Right hindlimb (tissue), 1 donor: ENCODE results near the gene MARCHF3.

Experiments
- DNase-seq: peaks from one replicate; pipeline ENCODE4 v3.0.0-alpha.2; 2018

Gene MARCHF3

DNA sequence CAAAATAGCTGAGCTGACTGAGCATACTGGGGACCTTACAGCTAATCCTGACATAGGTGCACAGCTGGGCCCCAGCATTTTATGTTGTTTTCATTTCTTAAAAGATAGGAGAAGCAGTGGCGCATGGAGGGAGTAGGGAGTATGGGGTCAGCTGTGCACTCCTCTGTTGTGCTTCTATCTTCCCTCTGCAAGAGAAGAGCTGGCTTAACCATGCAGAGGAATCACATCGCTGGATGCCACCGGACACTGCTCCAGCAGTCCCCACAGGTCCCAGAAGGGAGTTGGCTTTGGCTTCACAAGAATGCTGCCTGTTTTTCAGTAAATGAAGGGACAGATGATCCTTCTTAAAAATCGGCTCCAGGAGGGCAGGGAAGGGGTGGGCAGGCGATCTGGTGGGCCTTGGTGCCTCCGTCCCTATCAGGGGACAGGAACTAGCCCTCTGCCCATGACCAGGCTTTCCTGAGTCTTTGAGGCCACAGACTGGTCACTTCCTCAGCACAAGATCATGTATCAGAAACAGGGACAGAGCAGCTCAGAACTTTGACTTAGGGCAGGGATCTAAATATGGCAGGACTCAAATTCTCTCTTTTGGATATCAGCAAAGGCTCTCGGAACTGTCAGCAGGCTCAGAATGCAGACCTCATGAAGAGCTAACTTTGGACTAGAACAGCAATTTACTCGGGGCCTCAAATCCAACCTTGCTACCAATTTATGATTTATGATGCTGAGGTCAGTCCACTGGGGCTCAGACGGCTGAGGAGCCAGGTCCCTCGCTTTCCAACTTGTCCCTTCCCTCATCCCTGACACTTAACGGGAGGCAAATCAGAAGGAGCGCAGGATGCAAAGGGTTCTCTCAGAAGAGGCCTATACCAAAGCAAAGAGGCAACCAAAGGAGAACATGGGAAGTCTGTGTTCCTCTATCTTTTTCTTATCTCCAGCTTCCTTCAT is 47.2 kb downstream of the MARCHF3 start:
- no peak for DNase-seq

DNA sequence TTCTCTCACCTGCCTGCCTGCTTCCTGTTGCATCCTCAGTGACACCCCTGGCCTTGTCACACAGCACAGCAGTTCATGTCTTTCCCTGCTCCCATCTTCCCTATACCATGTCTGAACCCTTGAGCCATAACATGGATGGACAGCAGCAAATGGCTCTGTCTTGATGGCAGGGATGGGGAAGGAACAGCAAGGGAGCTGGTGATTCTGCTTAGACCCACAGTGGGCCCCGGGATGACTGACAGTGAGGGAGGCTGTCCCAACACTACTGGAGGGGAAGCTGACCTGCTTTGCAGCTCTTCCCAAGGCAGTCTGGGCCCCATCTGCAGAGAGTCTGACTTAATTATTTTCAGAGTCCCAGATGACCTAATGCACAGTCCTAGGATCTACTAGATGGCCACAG is 48.2 kb downstream of the MARCHF3 start:
- DNase-seq, result no peak

DNA sequence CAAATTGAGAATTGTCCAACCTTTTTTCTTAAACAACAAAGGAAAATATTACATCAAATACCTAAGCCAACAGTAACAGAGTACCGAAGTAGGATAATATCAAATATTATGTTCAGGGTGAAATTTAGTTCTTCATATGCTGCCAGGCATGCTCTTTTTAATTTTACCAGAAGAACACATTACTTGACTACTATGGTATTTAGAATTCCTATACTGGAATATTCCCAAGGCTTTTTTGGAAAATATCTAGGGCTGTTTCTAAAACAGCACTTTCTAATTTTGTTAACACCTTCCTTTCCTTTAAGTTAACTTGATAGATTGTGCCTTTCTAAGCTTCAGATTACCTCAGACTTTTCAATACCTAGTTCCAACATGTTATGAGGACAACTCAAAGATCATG is 48.7 kb downstream of the MARCHF3 start:
- DNase-seq, result no peak

DNA sequence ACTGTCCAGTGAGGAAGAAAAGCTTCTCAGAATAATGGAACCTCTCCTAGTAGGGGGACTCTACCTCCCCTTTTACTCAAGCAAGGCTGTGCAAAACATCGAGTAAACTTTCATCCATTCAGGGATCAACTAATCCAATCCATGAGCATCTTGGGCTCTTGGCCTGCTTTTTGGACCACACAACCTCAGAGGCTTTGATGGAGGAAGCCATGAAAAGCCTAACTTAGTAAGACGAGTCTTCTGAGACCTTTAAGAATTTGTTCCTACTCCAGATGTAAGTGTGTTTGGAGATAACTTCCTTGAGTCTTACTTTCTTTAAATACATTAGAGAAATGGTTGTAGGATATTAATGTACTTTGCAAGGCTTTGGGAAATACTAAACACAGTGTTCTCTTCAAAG is 49.1 kb downstream of the MARCHF3 start:
- DNase-seq, result no peak

DNA sequence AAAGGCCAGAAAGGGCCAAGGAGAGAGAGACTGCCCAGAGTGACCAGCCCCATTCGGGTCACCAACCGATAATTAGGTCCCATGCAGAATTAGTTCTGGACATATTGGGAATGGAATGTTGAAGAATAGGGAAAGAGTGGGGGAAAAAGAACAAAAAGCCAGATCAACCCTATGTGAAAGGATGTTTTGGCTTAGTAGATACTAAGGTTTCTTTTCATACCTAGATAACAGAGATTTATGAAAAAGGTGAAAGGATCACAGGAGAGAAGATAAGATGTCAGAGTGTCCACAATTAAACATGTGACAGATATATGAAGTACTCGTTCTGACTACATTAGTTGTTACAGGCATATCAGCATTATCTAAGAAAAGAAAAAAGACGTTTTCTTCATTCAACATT is 52.1 kb downstream of the MARCHF3 start:
- DNase-seq, result no peak

DNA sequence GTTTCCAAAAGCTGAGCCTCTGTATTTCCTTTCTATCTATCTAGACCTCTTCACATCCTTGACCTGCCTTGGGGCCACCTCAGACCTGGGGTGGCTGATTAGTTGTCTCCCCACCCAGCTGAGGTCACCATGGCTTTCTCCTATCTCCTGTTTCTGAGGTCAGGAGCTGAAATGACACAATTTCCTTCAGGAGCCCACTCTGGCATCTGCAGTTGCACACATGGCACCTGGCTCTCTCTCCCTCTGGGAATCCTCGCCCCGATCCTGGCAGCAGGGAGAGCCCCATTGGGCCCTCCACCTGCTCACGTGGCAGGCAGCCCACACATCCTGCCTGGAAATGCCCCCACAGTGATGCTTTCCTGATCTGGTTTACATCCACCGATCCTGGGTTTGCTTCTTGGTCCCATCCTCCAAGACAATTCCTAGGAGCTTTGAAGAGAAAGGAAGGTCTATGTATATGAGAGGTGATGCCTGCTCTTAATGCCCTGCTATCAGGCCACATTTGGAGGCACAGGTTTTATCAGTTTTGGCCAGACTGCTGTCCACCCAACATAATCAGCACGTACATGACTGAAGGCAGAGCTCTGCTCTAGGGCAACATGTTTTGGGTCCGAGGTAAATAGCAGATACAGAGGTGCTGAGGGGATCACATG is 53.7 kb downstream of the MARCHF3 start:
- no peak for DNase-seq

DNA sequence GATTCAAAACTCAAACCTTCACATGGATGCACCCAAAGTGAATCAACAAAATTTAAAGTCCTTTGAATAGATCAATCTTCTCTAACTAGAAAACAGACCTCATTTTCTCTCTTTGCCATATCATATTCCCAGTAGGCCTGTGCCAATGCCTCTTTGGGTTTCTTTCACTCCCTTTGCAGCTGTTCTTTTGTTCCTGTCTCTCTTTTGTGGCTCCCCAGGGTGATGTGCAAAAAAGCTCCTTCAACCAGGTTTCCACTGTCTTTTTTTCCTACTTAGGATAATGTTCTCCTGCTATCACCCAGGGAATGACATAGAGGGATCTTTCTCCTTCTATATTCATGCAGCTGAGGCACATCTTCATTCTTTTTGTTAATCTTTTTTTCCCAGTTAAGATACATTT is 54.6 kb downstream of the MARCHF3 start:
- no peak for DNase-seq

DNA sequence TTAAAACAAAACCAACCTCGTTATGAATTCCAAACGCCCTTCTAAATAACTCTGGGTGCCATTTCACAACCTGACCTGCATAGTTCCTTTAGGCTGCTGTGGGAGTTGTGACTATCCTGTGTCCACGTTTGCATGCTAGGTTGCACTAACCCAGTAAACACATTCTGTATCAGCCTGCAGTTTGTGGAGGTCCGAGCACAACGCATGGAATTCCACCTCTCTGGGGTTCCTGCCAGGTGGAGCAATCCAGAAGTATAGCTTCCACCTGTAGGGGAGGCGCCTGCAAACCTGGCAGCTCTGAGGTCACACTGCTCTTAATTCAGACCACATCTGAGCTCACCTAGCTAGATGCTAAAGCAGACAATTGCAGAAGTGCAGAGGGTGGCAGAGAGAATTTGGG is 57.2 kb downstream of the MARCHF3 start:
- DNase-seq, result no peak

DNA sequence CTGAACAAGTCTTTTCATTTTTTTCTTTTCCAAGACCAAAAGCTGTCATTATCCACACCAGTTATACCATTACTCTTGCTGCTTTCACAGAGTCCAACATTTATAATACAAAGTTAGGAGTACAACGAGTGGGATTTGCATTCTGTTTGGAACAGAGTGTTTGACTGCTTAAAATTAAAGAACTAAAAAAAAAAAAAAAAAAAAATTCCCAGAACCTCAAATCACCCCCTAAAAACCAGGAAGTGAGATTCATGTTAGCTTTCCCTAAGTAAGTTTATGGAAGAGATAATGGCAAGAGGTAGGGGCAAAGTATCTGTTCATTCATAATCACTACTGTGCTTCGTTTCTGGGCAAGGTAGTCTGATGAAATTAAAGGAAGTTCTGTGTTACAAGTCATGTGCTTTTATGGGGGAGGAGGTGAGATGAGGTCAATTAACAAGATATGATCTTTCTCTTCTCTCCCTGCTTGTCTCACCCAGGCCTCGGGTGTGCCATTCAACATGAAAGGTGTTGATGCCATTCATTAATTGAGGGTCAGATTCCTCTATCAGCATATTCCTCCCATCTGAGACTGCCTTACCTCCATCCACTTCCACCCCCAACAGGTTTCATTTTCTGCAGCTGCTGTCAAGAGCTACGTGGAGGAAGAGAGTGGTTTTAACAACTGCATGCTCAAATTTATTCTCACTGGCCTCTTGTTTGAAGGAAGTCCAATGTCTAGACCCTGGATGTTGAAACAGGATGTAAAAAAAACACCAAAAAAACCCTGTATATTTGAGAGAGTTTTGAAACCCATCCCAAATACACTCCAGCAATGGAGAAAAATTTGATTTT is 58.1 kb downstream of the MARCHF3 start:
- DNase-seq, result no peak

DNA sequence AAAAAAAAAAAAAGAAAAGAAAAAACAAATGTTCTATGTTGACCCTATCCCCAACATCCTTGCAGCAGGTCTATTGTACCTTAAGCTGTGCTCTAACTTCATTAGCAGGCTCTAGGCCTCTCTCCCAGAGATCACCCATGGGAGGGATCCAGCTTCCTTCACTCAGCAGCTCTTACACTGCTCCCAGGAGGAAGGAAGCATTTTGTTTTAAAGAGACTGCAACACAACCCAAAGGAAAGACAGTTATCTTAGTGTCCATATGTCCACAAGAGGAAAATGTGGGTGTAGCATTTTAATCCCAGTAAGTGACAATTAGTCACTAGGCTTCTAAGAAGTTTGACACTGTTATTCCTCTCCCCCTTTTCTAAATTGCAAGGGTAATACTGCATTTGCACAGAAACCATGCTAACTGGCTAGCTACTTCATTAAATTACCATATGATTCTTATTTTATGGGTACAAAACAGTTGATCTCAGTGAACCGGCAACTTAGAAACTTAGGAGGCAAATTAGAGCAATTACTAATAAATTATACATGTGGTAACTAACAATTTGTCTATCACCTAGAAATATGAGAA is 58.8 kb downstream of the MARCHF3 start:
- no peak for DNase-seq

DNA sequence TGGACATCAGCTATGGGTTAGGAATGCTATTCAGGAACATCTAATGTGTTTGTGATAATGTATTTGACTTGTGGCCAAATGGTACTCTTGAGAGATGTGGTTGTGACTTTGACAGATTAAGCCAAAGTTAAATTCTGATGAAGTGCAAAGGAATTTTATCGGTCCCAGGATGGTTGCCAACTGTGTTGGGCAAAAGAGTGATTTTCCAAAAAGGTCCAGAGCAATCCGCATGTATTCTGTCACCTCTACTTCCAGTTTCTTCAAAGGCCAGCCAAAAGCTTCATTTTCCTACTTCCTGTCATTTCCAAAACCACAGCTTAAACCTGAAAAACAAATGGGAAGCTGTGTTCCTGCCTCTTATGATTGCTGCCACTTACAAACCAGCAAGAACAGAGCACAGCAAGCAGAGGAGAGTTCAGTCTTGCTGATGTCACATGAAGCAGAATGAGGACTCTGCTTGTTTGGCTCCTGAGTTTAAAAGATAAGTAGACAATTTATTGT is 59.8 kb downstream of the MARCHF3 start:
- DNase-seq, result no peak

DNA sequence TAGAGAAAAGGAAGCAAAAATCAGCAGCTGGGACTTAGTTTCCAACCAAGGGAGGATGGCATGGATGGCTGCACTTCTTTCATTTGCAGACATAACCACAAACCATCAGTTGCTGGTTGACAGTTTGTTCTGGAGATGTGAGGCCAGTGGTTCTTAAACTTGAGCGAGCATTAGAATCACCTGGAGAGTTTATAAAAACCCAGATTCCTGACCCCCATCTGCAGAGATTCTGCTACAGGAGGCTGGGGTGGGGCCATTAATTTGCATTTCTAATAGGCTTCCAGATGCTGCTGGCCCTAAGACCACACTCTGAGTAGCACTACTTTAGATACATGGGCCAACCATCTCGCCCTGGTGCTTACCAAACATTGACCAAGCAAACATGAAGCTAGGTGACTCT is 60.8 kb downstream of the MARCHF3 start:
- DNase-seq, result no peak

DNA sequence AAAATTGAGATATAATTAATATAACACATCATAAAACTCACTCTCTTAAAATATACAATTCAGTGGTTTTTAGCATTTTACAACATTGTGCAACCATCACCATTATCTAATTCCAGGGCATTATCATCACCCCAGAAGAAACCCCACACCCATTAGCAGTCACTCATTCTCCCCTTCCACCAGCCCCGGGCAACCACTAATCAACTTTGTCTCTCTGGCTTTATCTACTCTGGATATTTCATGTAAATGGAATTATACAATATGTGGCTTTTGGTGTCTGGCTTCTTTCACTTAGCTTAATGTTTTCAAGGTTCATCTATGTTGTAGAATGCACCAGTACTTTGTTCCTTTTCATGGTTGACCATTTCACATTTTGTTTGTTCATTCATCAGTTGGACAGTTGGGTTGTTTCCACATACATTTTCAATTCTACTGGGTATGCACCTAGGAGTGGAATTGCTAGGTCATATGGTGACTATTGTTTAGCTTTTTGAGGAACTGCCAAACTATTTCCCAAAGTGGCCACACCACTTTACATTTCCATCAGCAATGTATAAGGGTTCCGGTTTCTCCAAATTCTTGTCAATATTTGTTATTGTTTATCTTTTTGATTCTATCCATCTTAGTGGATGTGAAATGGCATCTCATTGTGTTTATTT is 62.4 kb downstream of the MARCHF3 start:
- no peak for DNase-seq

DNA sequence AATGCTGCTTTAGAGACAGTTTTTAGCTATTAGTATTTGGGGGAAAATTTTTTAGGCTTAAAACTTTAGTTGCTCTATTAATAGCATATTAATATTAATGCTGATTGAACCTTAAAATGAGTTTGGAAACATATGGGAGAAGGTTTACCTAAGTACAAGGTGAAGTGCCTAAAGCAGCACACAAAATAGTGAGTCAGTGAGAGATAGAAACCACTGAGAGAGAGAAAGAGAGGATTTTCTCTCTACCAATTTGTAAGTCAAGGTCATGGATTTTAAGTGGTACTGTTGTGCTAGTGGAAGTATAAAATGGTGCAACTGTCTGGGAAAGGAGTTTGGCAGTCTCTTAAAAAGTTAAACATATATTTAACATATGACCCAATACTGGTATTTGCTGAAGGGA is 64.9 kb downstream of the MARCHF3 start:
- DNase-seq, result no peak

DNA sequence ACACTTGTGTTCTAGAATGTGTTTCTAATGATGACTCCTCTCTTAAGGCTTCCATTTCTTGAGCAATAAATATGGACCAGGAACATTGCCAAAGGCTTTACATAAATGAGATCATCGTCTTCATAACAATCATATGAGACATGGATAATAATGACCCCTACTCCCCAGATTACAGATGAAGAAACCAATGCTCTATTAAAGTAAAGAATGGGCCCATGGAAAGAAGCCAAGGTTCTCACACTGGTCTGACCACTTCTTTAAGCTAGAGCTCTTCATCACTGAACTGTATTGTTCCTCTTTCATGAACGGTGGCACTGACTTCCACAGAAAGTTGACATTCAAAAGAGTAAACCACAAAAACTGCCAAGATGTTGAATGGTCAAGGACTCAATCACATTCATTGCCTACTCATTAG is 65.3 kb downstream of the MARCHF3 start:
- no peak for DNase-seq

DNA sequence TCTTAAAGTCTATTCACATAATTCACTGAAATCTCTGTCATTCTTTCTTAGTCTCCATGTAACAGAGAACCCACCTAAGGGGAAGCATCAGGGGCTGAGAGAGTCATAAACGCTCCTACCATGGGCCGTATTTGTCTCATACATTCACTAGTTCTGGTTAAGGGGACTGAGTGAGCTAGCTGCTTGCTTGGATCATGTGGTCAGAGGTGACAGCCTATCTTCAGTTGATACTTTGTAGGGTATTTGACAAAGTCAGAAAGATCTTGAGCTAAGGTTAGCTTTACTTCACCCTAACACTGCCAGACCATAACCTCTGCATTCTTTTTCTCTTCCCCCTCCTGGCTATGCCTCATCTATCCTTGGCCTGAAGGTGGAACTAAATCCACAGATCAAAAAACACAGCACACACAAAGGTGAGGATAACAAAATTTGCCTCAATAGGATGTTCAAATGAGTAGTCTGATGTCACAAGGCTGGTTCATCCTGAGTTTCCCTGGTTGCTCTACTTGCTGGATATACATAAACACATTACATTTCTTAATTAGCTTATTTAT is 66.5 kb downstream of the MARCHF3 start:
- no peak for DNase-seq

DNA sequence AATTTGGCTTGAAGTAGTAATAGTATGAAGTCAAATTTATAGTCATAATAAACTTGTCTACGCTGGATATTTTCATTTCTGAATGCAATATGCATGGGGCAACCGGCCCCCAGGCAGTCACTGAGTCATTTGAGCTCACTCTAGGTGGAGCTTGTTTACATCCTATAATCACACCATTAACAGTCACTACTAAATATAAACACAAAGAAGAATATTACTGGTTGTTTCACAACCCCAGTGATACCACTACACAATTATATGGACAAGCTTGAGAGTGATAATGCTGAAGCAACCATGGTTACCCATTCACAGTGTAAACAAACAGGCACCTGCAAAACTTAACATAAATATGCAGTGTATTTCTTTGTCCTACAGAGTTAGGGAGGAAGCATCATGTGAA is 68.7 kb downstream of the MARCHF3 start:
- no peak for DNase-seq

DNA sequence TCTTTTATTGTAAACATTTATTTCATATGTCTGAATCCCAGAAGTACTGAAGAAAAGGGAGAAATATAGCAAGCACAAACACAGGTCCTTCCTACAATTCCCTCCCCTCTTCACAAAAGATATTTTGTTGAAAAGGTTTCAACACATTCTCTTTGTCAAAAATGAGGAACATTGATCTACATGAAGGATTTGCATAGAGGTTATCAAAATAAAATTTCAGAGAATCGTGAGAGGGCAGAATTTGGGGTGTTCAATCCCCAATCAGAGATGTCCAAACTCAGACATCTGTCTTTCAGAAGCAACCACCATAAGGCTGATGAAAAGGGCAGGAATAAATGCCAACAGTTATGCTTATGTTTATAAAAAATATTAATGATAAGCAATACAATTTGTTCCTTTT is 69.2 kb downstream of the MARCHF3 start:
- DNase-seq, result no peak

DNA sequence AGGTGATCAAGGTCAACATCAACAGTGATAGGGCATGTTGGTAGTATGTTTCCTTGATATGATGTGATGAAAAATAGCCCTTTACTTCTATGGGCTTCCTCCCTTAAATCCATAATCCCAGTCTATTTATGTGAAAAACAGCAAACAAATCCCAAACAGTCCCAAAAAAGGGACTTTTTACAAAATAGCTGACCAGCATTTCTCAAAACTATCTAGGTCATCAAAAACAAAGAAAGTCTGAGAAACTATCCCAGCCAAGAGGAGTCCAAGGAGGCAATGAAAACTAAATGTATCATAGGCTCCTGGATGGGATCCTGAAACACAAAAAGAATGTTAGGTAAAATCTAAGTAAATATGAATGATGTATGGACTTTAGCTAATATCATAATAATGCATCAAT is 71.2 kb downstream of the MARCHF3 start:
- no peak for DNase-seq

DNA sequence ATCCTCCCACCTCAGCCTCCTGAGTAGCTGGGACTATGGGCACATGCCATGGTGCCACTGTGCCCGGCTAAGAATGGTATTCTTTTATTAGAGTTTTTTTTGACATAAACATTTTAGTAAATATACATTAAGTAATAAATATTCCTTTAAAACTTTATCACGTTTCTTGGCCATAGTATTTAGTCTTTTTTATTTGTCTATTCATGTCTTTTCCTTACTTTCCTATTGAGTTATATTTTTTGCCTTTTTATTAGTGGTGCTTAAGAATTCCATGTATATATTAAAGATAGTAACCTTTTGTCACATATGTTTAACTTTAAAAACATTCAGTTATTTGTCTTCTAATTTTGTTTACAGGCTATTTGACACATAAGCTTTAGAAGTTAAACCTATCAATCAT is 73.4 kb downstream of the MARCHF3 start:
- DNase-seq, result no peak

DNA sequence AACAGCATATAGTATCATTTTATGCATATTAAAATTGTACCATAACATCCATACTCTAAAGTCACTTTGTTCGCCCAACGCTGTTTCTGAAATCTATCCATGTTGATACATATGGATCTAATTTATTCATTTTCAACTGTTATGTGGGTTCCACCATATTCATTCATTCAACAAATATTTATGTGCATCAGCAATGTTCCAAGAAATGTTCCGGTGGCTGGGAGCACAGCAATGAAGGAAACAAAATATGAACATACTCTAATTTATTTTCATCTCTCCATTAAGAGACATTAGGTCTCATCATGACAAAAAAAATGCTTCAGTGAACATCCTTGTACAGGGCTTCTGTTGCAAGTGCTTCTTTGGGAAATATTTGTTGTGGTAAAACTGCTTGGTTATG is 75.4 kb downstream of the MARCHF3 start:
- no peak for DNase-seq

DNA sequence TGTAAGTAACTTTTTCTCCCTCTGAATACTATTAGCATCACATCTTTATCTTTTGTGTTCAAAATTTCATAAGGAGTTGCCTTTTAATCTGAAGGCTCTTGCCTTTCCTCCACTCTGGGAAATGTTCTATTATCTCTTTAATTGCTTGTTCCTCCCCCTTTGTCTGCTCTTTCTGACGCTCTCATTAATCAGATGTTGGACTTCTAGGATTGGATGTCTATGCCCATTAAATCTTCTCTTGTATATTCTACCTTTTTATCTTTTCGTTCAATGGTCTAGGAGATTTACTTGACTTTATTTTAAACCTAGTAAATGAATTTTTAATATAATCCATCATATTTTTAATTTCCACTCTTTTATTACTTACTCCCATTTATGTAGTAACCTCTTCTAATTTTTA is 76.7 kb downstream of the MARCHF3 start:
- no peak for DNase-seq
